HepG2 (cell line): Measurements from ENCODE around the gene TBX6. TPM values are rescaled to one million over a fixed set of nuclear protein-coding genes. Genes with fewer than 3 reads are reported as not detected.
A peak's percentile ranks its signal among the peaks of the same experiment; 100 is the strongest.

Source experiments
- AKNA ChIP-seq: sonication (generic); formaldehyde crosslinking; IDR thresholded peaks from 2 replicates; pipeline ENCODE4 v1.4.0; 2020; ENCODE audit warnings: missing genetic modification reagents, borderline replicate concordance
- HMG20B ChIP-seq: conservative IDR thresholded peaks from 2 replicates; pipeline ENCODE4 v1.6.1; 2016; ENCODE audit warnings: missing genetic modification reagents, missing compliant biosample characterization
- HMGXB4 ChIP-seq, 2 experiments: sonication (generic) in 1 of 2; formaldehyde crosslinking in 1 of 2; IDR thresholded peaks; 2 replicates each; pipeline versions ENCODE4 v1.4.0 to v1.6.1; 2018 to 2020; ENCODE audit warnings: missing genetic modification reagents in 2 of 2, borderline replicate concordance in 1 of 2, low read depth in 1 of 2, mild to moderate bottlenecking in 1 of 2, missing biosample characterization in 1 of 2
- MBNL3 ChIP-seq: fragments of 250-450 bp; sonication (Bioruptor Pico); conservative IDR thresholded peaks from 2 replicates; pipeline ENCODE4 v1.8.0; 2022; ENCODE audit warnings: mild to moderate bottlenecking, inconsistent platforms
- TBX3 ChIP-seq: fragments of 450-650 bp; IDR thresholded peaks from 2 replicates; pipeline ENCODE4 v1.6.1; 2017; ENCODE audit warnings: antibody characterized with exemption, mild to moderate bottlenecking, inconsistent platforms, borderline replicate concordance
- TEAD3 ChIP-seq: optimal IDR thresholded peaks from 2 replicates; pipeline ENCODE3; 2016; ENCODE audit warnings: borderline replicate concordance
- ZNF263 ChIP-seq: sonication (generic); formaldehyde crosslinking; IDR thresholded peaks from 2 replicates; pipeline ENCODE4 v1.4.0; 2020; ENCODE audit warnings: missing genetic modification reagents
- ZNF547 ChIP-seq: sonication (generic); formaldehyde crosslinking; IDR thresholded peaks from 2 replicates; pipeline ENCODE4 v1.5.1; 2020; ENCODE audit warnings: mild to moderate bottlenecking, missing genetic modification reagents
- ZNF557 ChIP-seq: sonication (generic); formaldehyde crosslinking; IDR thresholded peaks from 2 replicates; pipeline ENCODE4 v1.4.0; 2020; ENCODE audit warnings: missing genetic modification reagents
- ZNF572 ChIP-seq: sonication (generic); formaldehyde crosslinking; IDR thresholded peaks from 2 replicates; pipeline ENCODE4 v1.5.1; 2020; ENCODE audit warnings: mild to moderate bottlenecking, missing genetic modification reagents
- ZNF674 ChIP-seq: sonication (generic); formaldehyde crosslinking; IDR thresholded peaks from 2 replicates; pipeline ENCODE4 v1.5.0; 2020; ENCODE audit warnings: low read depth, mild to moderate bottlenecking, missing genetic modification reagents
- ZNF788 ChIP-seq: sonication (generic); formaldehyde crosslinking; IDR thresholded peaks from 2 replicates; pipeline ENCODE4 v1.5.0; 2020; ENCODE audit warnings: mild to moderate bottlenecking, missing genetic modification reagents, borderline replicate concordance
- polyA plus RNA-seq, 8 experiments: library from polyadenylated mRNA; depleted of rRNA in 3 of 8; stranded (reverse) in 7 of 8; unstranded in 1 of 8; fragments of >200 nt; fragmentation: Illumina TruSeq in 4 of 8; extraction: Trizol in 4 of 8; gene quantifications; 2 replicates each; pipeline versions ENCODE4 v1.2.1 to v1.2.3, GENCODE V29; 2011 to 2016; ENCODE audit warnings: low read depth in 4 of 8, missing spikeins in 1 of 8, mixed read lengths in 1 of 8; ENCODE audit not compliant: insufficient read depth in 1 of 8
- total RNA-seq, 5 experiments: library from RNA; depleted of rRNA; stranded (reverse); fragments of >200 nt; fragmentation: Illumina TruSeq; extraction: Trizol; gene quantifications; 2 replicates each; pipeline ENCODE4 v1.2.3, GENCODE V29; 2016; ENCODE audit warnings: low read depth in 1 of 5
- TF ChIP-seq, protein P1 (sequence below): sonication (generic); formaldehyde crosslinking; conservative IDR thresholded peaks from 2 replicates; pipeline ENCODE4 v1.4.0; 2020; ENCODE audit warnings: missing genetic modification reagents
- TF ChIP-seq, protein P2 (sequence below): sonication (generic); formaldehyde crosslinking; IDR thresholded peaks from 2 replicates; pipeline ENCODE4 v1.8.1; 2023; ENCODE audit warnings: missing genetic modification reagents, mild to moderate bottlenecking, borderline replicate concordance
- TF ChIP-seq, protein P3 (sequence below): sonication (generic); formaldehyde crosslinking; IDR thresholded peaks from 2 replicates; pipeline ENCODE4 v1.8.0; 2022; ENCODE audit warnings: mild to moderate bottlenecking, missing genetic modification reagents, borderline replicate concordance

Gene TBX6
- total and polyA plus RNA-seq, 2 of the 13 experiments (the other 11 are each of a cell fraction or from before 2014, with no cell fraction given), result 0.24 to 0.42 TPM

DNA sequence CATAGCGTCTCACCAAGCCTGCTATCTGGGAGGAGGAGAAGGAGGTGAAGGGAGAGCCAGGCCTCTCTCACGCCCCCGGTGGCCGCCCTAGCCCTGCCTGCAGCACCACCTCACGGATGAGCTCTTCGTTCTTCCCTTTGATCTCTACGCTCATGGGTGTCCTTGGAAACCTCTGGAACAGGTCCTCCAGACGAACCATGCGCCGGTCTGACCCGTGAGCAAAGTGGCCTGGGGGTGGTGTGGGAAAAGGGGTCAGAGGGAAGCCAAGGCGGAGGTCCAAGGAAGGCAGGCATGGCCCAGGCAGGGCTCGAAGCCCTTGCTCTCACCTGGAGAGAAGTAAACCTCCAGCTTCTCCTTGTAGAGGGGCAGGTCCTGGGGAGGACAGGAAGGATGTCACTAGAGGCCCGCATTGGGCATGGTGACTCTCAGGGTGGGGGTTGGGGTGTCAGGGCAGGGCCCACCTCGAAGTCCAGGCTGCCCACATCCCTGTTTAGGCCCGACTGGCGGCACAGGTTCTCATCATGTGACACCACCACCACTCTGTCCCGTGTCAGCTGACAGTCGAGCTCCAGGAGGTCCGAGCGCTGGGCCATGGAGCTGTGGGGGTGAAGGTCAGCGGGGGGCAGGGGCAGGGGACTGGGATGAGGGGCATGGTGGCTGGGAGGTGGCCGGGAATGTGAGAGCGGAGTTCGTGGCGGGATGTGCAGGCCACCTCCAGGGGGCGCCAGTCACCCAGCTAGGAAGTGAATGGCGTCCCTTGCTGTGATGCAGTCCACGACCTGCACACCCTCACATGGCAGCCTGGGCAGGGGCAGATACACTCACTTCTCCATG, 20.7 kb upstream of the TBX6 start (continued):
- no peak for TF ChIP-seq ZNF557 (CRISPR knock-in tag)
- TF ChIP-seq MBNL3 (CRISPR knock-in tag), result no peak
- TF ChIP-seq ZNF674 (CRISPR knock-in tag), result 0 out of 2 replicates have a peak, but pooled peaks have one; percentile 28
- TF ChIP-seq HMG20B (CRISPR knock-in tag), result no peak; the same call in 1 of the 2 replicates
- peak; percentile 96; the same call in 1 of the 2 replicates for TF ChIP-seq ZNF572 (CRISPR knock-in tag)
- peak; percentile 72 to 90 for TF ChIP-seq HMGXB4 (CRISPR knock-in tag; IDR thresholded peaks at IDR 0.05; ENCODE audit: borderline replicate concordance in 1 of 2, low read depth in 1 of 2)
- TF ChIP-seq ZNF263 (CRISPR knock-in tag), result peak; percentile 82
- TF ChIP-seq, protein P1, sequence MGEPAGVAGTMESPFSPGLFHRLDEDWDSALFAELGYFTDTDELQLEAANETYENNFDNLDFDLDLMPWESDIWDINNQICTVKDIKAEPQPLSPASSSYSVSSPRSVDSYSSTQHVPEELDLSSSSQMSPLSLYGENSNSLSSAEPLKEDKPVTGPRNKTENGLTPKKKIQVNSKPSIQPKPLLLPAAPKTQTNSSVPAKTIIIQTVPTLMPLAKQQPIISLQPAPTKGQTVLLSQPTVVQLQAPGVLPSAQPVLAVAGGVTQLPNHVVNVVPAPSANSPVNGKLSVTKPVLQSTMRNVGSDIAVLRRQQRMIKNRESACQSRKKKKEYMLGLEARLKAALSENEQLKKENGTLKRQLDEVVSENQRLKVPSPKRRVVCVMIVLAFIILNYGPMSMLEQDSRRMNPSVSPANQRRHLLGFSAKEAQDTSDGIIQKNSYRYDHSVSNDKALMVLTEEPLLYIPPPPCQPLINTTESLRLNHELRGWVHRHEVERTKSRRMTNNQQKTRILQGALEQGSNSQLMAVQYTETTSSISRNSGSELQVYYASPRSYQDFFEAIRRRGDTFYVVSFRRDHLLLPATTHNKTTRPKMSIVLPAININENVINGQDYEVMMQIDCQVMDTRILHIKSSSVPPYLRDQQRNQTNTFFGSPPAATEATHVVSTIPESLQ (CRISPR knock-in tag), result no peak
- peak; percentile 53; the same call in 1 of the 2 replicates for TF ChIP-seq ZNF788 (CRISPR knock-in tag)
- TF ChIP-seq TBX3, result no peak
- TF ChIP-seq TEAD3 (CRISPR knock-in tag), result peak; percentile 93
- TF ChIP-seq, protein P2, sequence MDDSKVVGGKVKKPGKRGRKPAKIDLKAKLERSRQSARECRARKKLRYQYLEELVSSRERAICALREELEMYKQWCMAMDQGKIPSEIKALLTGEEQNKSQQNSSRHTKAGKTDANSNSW (CRISPR knock-in tag), result peak; percentile 70
- TF ChIP-seq, protein P3, sequence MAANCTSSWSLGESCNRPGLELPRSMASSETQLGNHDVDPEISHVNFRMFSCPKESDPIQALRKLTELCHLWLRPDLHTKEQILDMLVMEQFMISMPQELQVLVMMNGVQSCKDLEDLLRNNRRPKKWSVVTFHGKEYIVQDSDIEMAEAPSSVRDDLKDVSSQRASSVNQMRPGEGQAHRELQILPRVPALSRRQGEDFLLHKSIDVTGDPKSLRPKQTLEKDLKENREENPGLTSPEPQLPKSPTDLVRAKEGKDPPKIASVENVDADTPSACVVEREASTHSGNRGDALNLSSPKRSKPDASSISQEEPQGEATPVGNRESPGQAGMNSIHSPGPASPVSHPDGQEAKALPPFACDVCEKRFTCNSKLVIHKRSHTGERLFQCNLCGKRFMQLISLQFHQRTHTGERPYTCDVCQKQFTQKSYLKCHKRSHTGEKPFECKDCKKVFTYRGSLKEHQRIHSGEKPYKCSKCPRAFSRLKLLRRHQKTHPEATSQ (CRISPR knock-in tag), result 0 out of 2 replicates have a peak, but pooled peaks have one; percentile 22
- peak; percentile 90; the same call in 1 of the 2 replicates for TF ChIP-seq ZNF547
- no peak; the same call in 1 of the 2 replicates for TF ChIP-seq AKNA (CRISPR knock-in tag)
